BE2C (cell line): ENCODE measurements around the gene CTDSPL.

Experiments used
- DNase-seq: peaks from one replicate; pipeline ENCODE4 v3.0.0-alpha.2; 2020
- H3K27me3 ChIP-seq: fragments of 250-450 bp; sonication (Bioruptor Pico); 2 replicates; pipeline ENCODE4 v1.5.1; 2020; ENCODE audit warnings: mild to moderate bottlenecking
- H3K36me3 ChIP-seq: fragments of 250-450 bp; sonication (Bioruptor Pico); 2 replicates; pipeline ENCODE4 v1.5.1; 2020; ENCODE audit warnings: mild to moderate bottlenecking
- H3K4me1 ChIP-seq: fragments of 250-450 bp; sonication (Bioruptor Pico); 2 replicates; pipeline ENCODE4 v1.5.1; 2020
- H3K4me3 ChIP-seq: 2 replicates; pipeline ENCODE4 v1.5.1; 2011; ENCODE audit warnings: low read depth, low read length
- H3K9me3 ChIP-seq: fragments of 250-450 bp; sonication (Bioruptor Pico); 2 replicates; pipeline ENCODE4 v1.5.1; 2020
- TF ChIP-seq, protein P1 (sequence below): IDR thresholded peaks from 2 replicates; pipeline ENCODE4 v1.5.1; 2012; ENCODE audit warnings: mild to moderate bottlenecking, low read depth, low read length

CTDSPL gene

GRCh38 chr3:38027466-38028465 is 166.1 kb downstream of the CTDSPL start:
- Histone ChIP-seq H3K36me3 (no peaks in the 10 kb centered on the region), H3K9me3 (no peaks in the 10 kb centered on the region), H3K27me3 (no peaks in the 10 kb centered on the region), H3K4me1 (no peaks in the 10 kb centered on the region), H3K4me3 (no peak overlapping the region)
- DNase-seq = no peak
- TF ChIP-seq, protein P1, sequence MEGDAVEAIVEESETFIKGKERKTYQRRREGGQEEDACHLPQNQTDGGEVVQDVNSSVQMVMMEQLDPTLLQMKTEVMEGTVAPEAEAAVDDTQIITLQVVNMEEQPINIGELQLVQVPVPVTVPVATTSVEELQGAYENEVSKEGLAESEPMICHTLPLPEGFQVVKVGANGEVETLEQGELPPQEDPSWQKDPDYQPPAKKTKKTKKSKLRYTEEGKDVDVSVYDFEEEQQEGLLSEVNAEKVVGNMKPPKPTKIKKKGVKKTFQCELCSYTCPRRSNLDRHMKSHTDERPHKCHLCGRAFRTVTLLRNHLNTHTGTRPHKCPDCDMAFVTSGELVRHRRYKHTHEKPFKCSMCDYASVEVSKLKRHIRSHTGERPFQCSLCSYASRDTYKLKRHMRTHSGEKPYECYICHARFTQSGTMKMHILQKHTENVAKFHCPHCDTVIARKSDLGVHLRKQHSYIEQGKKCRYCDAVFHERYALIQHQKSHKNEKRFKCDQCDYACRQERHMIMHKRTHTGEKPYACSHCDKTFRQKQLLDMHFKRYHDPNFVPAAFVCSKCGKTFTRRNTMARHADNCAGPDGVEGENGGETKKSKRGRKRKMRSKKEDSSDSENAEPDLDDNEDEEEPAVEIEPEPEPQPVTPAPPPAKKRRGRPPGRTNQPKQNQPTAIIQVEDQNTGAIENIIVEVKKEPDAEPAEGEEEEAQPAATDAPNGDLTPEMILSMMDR = no peak

GRCh38 chr3:38028621-38029361 is 167.1 kb downstream of the CTDSPL start:
- no peak for DNase-seq
- Histone ChIP-seq H3K4me3 (no peak overlapping the region), H3K4me1 (no peaks in the 10 kb centered on the region), H3K36me3 (no peaks in the 10 kb centered on the region), H3K27me3 (no peaks in the 10 kb centered on the region), H3K9me3 (no peaks in the 10 kb centered on the region)
- TF ChIP-seq, protein P1 = no peak

DNA sequence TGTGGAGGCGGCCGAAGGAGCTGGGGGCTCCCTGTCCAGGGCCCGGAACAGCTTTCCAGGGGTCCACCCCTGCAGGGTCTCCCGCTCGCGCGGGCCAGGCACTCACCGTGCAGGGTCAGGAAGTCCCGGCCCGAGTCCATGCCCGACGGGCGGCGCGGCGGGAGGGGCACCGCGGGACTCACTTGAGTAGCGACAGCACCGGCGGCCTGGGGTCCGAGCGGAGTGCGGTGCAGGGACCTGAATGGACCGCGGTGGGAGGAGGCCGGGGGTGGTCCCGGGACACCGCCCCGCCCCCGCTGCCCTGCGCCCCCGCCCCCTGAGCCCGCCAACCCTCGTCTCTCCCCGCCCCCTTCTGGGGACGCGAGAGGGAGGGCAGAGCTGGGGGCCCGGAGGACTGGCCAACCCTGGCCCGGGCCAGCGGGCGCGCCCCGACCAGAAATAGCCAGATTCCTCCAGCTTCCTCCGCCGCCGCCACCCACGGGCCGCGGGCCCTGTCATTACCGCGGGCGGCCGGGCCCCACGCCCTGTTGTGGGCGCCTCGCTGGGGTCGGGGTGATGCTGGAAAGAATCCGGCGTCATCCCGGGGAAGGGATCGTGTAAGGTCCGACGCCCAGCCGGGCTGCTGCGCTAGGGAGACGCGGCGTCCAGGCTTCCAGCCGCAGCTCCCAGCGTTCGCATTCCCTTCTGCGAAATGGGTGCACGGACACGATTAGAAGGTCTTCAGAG is 167.9 kb downstream of the CTDSPL start, which contains the start of gene PLCD1:
Gene PLCD1, minus strand, starts transcription at position 243 of the 726 bp plus-strand sequence. Its CDS starts 103 bp downstream, at position 140.
- Histone ChIP-seq H3K4me3 (no peak within 1 kb of the TSS), H3K36me3 (no peaks in the 10 kb centered on the region), H3K27me3 (no peaks in the 10 kb centered on the region), H3K9me3 (no peaks in the 10 kb centered on the region), H3K4me1 (no peaks in the 10 kb centered on the region)
- TF ChIP-seq, protein P1 = no peak
- no peak for DNase-seq

DNA sequence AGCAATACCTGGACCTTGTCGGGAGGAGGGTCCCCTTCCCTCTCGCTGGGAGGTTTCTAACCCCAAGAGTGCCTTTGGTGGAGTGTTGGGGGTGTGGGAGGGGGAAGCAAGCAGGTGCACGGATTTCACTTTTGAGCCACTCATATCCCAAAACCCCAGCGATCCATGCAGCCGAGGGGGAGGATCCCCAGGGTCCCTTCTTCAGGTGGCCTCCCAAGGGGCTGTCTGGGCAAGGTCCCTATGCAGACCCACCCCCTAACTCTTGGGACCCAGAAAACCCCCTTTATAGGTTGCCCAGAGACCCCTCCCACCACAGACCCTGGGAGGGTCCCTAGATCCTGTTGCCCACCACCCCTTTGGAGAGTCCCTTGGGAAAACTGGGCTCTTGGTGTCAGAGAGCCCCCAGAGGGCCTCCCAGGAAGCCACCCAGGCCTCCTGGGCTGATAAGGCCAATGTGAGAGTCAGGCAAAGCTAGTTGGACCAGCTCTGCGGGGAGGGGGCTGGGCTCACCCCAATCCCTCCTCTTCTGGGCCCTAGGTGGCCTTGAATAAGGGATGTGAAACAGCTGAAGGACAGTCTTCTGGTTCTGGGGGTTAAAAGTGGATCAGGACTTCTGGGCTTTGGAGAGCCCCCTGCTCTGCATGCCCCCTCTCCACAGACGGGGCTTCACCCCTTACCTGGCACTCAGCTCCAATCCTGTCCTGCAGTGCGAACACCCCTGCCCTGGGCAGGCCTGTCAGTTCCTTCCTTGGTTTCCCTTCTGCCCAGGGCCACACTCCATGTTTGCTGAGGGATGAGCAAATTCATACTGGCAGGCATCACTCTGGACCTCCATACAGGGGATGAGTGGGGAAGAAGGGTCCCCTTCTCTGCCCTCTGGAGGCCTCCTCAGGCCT is 168.7 kb downstream of the CTDSPL start:
- Histone ChIP-seq H3K36me3 (no peaks in the 10 kb centered on the region), H3K4me3 (no peak overlapping the region), H3K27me3 (no peaks in the 10 kb centered on the region), H3K9me3 (no peaks in the 10 kb centered on the region), H3K4me1 (no peaks in the 10 kb centered on the region)
- TF ChIP-seq, protein P1 = no peak
- DNase-seq = no peak
